ENCODE data around the gene TSBP1.

The TSBP1 gene

GRCh38 chr6:32371803-32372202 is at the start of gene TSBP1:
TSS of gene TSBP1 (minus strand) at chr6:32371903. CDS start at chr6:32371706, 197 bp downstream.
- no peak for DNase-seq (ENCODE audit: low spot score)

- no peak for DNase-seq (ENCODE audit: low spot score)
These were observed 44.3 kb upstream of the TSBP1 start for GRCh38 chr6:32416036-32416435.

- peak; percentile 67 for DNase-seq (ENCODE audit: low spot score)
These were observed 43.9 kb upstream of the TSBP1 start for GRCh38 chr6:32415521-32416019.

GRCh38 chr6:32413427-32414047 is 41.8 kb upstream of the TSBP1 start:
- peak; percentile 83 for DNase-seq (ENCODE audit: low spot score)

GRCh38 chr6:32411566-32412327 is 40.0 kb upstream of the TSBP1 start:
- no peak for DNase-seq (ENCODE audit: low spot score)

- no peak for DNase-seq (ENCODE audit: low spot score)
These were observed 39.2 kb upstream of the TSBP1 start for GRCh38 chr6:32410906-32411305.

- no peak for DNase-seq (ENCODE audit: low spot score)
These were observed 35.2 kb upstream of the TSBP1 start, which contains the start of gene BTNL2 for GRCh38 chr6:32406857-32407256. TSS of gene BTNL2 (minus strand) at chr6:32407181. CDS start at chr6:32407123, 58 bp downstream.

GRCh38 chr6:32406197-32406596 is 34.5 kb upstream of the TSBP1 start:
- no peak for DNase-seq (ENCODE audit: low spot score)

- DNase-seq (ENCODE audit: low spot score): no peak
These were observed 34.0 kb upstream of the TSBP1 start for GRCh38 chr6:32405656-32406055.

GRCh38 chr6:32402812-32403211 is 31.1 kb upstream of the TSBP1 start:
- DNase-seq (ENCODE audit: low spot score): no peak

GRCh38 chr6:32401284-32401963 is 29.7 kb upstream of the TSBP1 start:
- no peak for DNase-seq (ENCODE audit: low spot score)

GRCh38 chr6:32397252-32397920 is 25.7 kb upstream of the TSBP1 start:
- DNase-seq (ENCODE audit: low spot score): no peak

- no peak for DNase-seq (ENCODE audit: low spot score)
These were observed 24.3 kb upstream of the TSBP1 start for GRCh38 chr6:32396028-32396427.

- no peak for DNase-seq (ENCODE audit: low spot score)
These were observed 22.1 kb upstream of the TSBP1 start for GRCh38 chr6:32393665-32394420.

GRCh38 chr6:32391505-32391904 is 19.8 kb upstream of the TSBP1 start:
- no peak for DNase-seq (ENCODE audit: low spot score)

GRCh38 chr6:32387589-32388340 is 16.1 kb upstream of the TSBP1 start:
- no peak for DNase-seq (ENCODE audit: low spot score)

- no peak for DNase-seq (ENCODE audit: low spot score)
These were observed 14.3 kb upstream of the TSBP1 start for GRCh38 chr6:32386040-32386439.

GRCh38 chr6:32382757-32383420 is 11.2 kb upstream of the TSBP1 start:
- no peak for DNase-seq (ENCODE audit: low spot score)

GRCh38 chr6:32379545-32379944 is 7.8 kb upstream of the TSBP1 start:
- no peak for DNase-seq (ENCODE audit: low spot score)
